CD4-positive, CD25-positive, alpha-beta regulatory T cell (primary cell): Measurements from ENCODE around the gene EPAS1. TPM values are rescaled to one million over a fixed set of nuclear protein-coding genes. Genes with fewer than 3 reads are reported as not detected.
A peak's percentile ranks its signal among the peaks of the same experiment; 100 is the strongest.

ENCODE experiments used
- ATAC-seq, 2 donors: fragments of 150-1000 bp; cut with Tn5 transposase; one replicate each; pipeline ENCODE4 v1.10.0; 2021; ENCODE audit warnings: low read depth in 2 of 2, moderate number of reproducible peaks in 2 of 2, moderate library complexity in 1 of 2
- DNase-seq, 3 donors: peaks; one replicate each; pipeline versions ENCODE4 v3.0.0 to v3.0.0-alpha.2; 2012 to 2022; ENCODE audit warnings: mixed read lengths in 1 of 3
- H3K27ac ChIP-seq: one replicate; pipeline ENCODE4 v1.7.0; 2013; ENCODE audit warnings: mild to moderate bottlenecking, low read length; ENCODE audit not compliant: insufficient read depth, poor library complexity, severe bottlenecking
- H3K27me3 ChIP-seq: one replicate; pipeline ENCODE4 v1.7.0; 2013; ENCODE audit warnings: low read length; ENCODE audit not compliant: control insufficient read depth, insufficient read depth
- H3K36me3 ChIP-seq: one replicate; pipeline ENCODE4 v1.7.0; 2013; ENCODE audit warnings: mild to moderate bottlenecking, low read length, moderate library complexity; ENCODE audit not compliant: control insufficient read depth, insufficient read depth
- H3K4me1 ChIP-seq: 2 replicates; pipeline ENCODE4 v1.7.0; 2013; ENCODE audit warnings: mild to moderate bottlenecking, low read length; ENCODE audit not compliant: insufficient read depth, control insufficient read depth, poor library complexity, severe bottlenecking
- H3K4me3 ChIP-seq: one replicate; pipeline ENCODE4 v1.7.0; 2013; ENCODE audit warnings: low read depth, mild to moderate bottlenecking, low read length, moderate library complexity
- H3K9me3 ChIP-seq, 2 experiments: 1 replicate in 1 of 2; 2 replicates in 1 of 2; pipeline ENCODE4 v1.7.0; 2013; ENCODE audit warnings: low read length in 2 of 2, mild to moderate bottlenecking in 1 of 2, moderate library complexity in 1 of 2; ENCODE audit not compliant: control insufficient read depth in 2 of 2
- H3K27ac Mint-ChIP-seq, 3 donors: one replicate each; pipeline ENCODE4 v1.8.0; 2020 to 2022; ENCODE audit warnings: mild to moderate bottlenecking in 3 of 3, mixed read lengths in 3 of 3, moderate library complexity in 2 of 3
- H3K27me3 Mint-ChIP-seq: one replicate; pipeline ENCODE4 v1.8.0; 2022; ENCODE audit warnings: mild to moderate bottlenecking, mixed read lengths
- H3K36me3 Mint-ChIP-seq: one replicate; pipeline ENCODE4 v1.8.0; 2020; ENCODE audit warnings: mixed read lengths
- H3K4me1 Mint-ChIP-seq, 4 donors: one replicate each; pipeline ENCODE4 v1.8.0; 2020 to 2022; ENCODE audit warnings: mixed read lengths in 4 of 4, mild to moderate bottlenecking in 1 of 4
- H3K4me3 Mint-ChIP-seq, 4 donors: one replicate each; pipeline ENCODE4 v1.8.0; 2020 to 2022; ENCODE audit warnings: mild to moderate bottlenecking in 4 of 4, mixed read lengths in 4 of 4, moderate library complexity in 3 of 4
- H3K9me3 Mint-ChIP-seq, 7 donors: one replicate each; pipeline ENCODE4 v1.8.0; 2020 to 2022; ENCODE audit warnings: mixed read lengths in 7 of 7, mild to moderate bottlenecking in 3 of 7, moderate library complexity in 2 of 7
- polyA plus RNA-seq, 4 donors: library from polyadenylated mRNA; unstranded; fragments of 300-500 nt; fragmentation: Illumina TruSeq; gene quantifications; one replicate each; pipeline ENCODE4 v1.2.3, GENCODE V29; 2021
- total RNA-seq: library from RNA; stranded (reverse); gene quantifications from one replicate; pipeline ENCODE4 v1.2.3, GENCODE V29; 2022

Gene EPAS1
- total and polyA plus RNA-seq, 5 donors from 2014 or later, result 0.22 to 4.4 (median 0.31) TPM; not detected in 2

DNA sequence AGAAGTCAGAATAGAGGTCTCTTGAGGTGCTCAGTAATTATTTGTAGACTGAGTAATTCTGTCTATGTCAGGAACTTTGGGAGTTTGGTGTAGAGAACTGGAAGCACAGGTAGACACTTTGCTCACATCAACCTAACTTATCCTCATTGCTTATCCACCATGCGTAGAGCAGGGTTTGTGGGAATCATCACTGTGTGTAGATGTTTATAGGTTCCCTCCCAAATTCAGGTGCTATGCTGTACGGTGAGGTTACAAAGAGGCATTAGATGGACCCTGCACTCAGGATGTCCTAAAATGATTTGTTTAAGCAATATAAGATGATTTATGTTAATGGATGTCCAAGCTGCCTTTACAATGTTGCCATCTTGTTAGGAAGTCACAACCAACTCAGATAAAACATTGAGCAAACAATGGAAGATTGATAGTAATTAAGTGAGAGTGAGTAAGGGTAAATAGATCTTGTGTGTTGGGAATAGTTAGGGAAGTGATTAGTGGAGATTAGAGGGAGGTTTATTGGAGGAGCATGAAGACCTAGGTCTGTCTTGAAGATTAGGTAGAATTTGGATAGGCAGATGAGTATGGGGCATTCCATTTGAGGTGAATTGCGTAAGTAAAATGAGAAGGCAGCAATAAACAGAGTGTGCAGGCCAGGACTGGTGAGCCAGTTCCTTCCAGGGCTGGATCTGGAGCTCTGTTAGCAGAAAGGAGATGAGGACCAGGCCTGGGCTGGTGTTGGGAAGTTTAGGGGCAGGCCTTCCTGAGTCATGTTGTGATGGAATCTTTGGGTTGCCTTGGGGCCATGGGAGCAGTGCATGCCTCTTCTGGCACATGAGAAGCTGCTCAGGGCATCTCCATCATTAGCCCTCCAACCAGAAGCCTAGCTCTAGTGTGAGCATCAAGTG, 12.1 kb downstream of the EPAS1 start:
- Histone ChIP-seq H3K4me1 (peaks cover 12% of the 10 kb centered on the region), H3K36me3 (no peaks in the 10 kb centered on the region), H3K4me3 (no peak overlapping the region), H3K27ac (no peak overlapping the region), H3K27me3 (peaks cover 5% of the 10 kb centered on the region), H3K9me3 (no peaks in the 10 kb centered on the region)
- Mint-ChIP-seq H3K36me3 (no peaks in the 10 kb centered on the region), H3K9me3 (peaks cover 0 to 2% (median 0%) of the 10 kb centered on the region in 7 donors), H3K27ac (no peak overlapping the region), H3K4me3 (no peak overlapping the region), H3K4me1 (peaks cover 0 to 15% (median 8%) of the 10 kb centered on the region in 4 donors), H3K27me3 (peaks cover 11% of the 10 kb centered on the region)
- DNase-seq, result no peak
- no peak for ATAC-seq

DNA sequence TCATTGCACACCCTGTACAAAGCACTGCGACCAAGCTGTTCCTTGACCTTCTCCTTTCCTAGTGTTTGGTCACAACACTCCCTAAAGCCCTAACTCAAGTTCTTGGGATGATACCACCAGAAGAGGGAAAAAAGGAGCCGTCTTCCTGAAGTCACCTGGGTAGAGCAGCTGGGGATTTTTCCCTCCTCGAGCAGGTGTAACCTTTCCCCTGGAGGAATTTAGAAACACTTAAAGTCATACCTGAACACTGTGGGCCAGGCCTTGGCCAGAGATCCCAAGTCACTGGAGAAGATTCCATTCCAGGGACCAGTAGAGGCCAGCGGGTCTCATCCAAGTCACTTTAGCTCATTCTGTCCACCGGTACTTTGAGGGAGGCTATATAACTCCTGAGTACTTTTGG, 13.2 kb downstream of the EPAS1 start:
- H3K36me3 ChIP-seq, result no peaks in the 10 kb centered on the region
- peaks cover under 1% of the 10 kb centered on the region for H3K4me1 ChIP-seq
- H3K27ac Mint-ChIP-seq, result no peak overlapping the region
- H3K27ac ChIP-seq, result no peak overlapping the region
- no peaks in the 10 kb centered on the region for H3K36me3 Mint-ChIP-seq
- no peak overlapping the region for H3K4me3 ChIP-seq
- H3K4me1 Mint-ChIP-seq, result peaks cover 0 to 7% (median 0%) of the 10 kb centered on the region in 4 donors
- ATAC-seq (no peak), DNase-seq (no peak)
- H3K4me3 Mint-ChIP-seq, result no peak overlapping the region
- peaks cover 0 to 2% (median 0%) of the 10 kb centered on the region in 7 donors for H3K9me3 Mint-ChIP-seq
- peaks cover 8% of the 10 kb centered on the region for H3K27me3 Mint-ChIP-seq
- no peaks in the 10 kb centered on the region for H3K9me3 ChIP-seq
- no peaks in the 10 kb centered on the region for H3K27me3 ChIP-seq

DNA sequence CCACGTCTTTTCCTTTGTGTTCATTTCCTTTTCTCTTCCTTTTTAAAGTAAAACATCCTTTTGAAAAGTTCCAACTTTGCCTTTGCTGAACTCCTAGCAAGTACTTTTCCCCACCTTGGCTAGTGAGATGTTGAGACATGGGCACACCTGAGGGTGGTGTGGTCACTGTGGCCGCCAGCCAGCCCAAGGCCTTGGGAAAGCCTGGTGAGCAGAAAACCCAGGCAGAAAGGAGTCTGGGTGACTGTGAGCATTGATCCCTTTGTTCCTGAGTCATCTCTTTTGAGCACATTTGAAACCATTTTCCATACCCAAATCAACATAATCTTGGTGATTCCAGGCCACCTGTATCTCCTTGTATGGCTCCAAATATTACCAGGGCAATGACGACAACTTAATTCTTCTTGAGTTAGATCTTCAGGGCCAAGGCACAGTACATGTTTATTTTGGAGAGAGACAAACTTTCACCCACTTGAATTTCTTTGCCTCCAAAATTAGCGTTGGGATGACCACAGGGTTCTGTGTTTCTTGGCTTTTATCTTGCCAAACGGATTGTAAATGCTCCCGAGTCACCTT, 14.5 kb downstream of the EPAS1 start:
- no peak overlapping the region for H3K27ac ChIP-seq
- no peaks in the 10 kb centered on the region for H3K4me1 ChIP-seq
- Mint-ChIP-seq H3K36me3 (no peaks in the 10 kb centered on the region), H3K27ac (no peak overlapping the region), H3K4me1 (peaks cover 0 to 3% (median 0%) of the 10 kb centered on the region in 4 donors), H3K4me3 (no peak overlapping the region), H3K27me3 (peaks cover 12% of the 10 kb centered on the region), H3K9me3 (peaks cover 0 to 2% (median 0%) of the 10 kb centered on the region in 7 donors)
- no peaks in the 10 kb centered on the region for H3K9me3 ChIP-seq
- H3K36me3 ChIP-seq, result no peaks in the 10 kb centered on the region
- ATAC-seq, result no peak
- no peaks in the 10 kb centered on the region for H3K27me3 ChIP-seq
- no peak for DNase-seq
- no peak overlapping the region for H3K4me3 ChIP-seq

DNA sequence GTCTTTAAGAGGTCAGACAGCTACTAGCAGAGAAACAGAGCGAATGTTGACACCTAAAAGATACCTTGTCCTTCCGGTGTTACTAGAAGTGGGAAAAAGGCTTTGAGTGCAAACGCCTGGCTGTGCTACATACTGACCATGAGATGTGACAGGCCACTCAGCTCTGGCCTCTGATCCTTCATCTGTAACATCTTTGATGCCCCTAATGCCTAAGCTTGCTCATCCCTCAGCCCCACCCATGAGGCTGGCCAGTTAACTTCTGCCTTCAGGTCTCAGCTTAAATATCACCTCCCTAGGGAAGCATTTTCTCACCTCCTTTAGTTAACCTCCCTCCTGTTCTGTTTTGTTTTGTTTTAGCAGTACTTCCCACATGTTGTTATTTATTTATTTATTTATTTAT, 15.9 kb downstream of the EPAS1 start:
- Mint-ChIP-seq H3K27me3 (peaks cover 6% of the 10 kb centered on the region), H3K9me3 (peaks cover 0 to 2% (median 0%) of the 10 kb centered on the region in 7 donors), H3K4me3 (no peak overlapping the region), H3K4me1 (peaks cover 0 to 5% (median 2%) of the 10 kb centered on the region in 4 donors), H3K27ac (peak overlapping the region in 1 of 3 donors; percentile 28), H3K36me3 (no peaks in the 10 kb centered on the region)
- H3K36me3 ChIP-seq, result no peaks in the 10 kb centered on the region
- ATAC-seq (no peak), DNase-seq (no peak)
- no peaks in the 10 kb centered on the region for H3K4me1 ChIP-seq
- H3K27ac ChIP-seq, result no peak overlapping the region
- H3K4me3 ChIP-seq, result no peak overlapping the region
- no peaks in the 10 kb centered on the region for H3K9me3 ChIP-seq
- H3K27me3 ChIP-seq, result no peaks in the 10 kb centered on the region

DNA sequence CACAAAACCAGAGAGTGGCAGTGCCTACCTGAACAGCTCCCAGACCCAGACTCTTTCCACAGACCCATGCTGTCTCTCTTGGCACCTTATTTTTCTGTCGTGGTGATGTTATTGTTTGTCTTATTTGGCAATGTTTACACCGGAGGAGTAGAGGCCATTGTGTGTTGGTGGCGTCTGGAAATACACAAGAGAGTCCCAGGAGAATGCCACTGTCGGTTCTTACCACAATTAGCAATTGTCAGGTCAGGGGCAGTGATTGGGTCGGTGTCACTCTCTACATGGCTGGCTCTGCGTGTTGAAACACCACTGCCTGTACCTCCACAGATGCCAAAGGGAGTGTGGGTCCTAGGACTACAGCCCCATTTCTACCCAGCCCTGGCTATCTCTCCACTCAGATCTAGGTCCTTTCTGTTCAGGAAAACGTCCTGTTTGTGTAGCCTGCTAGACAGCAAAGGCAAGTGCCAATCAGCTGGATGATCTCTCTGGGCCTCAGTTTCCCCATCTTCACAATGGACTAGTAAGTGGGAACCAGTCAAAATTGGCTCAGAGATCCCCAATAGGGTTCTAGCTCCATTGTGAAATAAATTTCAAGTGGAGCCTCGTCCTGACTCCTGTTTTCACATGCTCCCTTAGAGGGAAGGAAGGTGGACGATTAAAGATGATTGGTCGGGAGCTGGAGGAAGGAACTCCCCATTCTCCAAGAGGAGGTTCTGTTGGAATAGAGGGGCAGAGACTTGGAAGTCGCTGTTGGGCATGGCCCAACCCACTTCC, 17.0 kb downstream of the EPAS1 start:
- no peaks in the 10 kb centered on the region for H3K9me3 ChIP-seq
- Mint-ChIP-seq H3K27me3 (peaks cover 4% of the 10 kb centered on the region), H3K36me3 (no peaks in the 10 kb centered on the region), H3K4me1 (peaks cover 0 to 5% (median 2%) of the 10 kb centered on the region in 4 donors), H3K9me3 (peaks cover 0 to 2% (median 0%) of the 10 kb centered on the region in 7 donors), H3K27ac (peak overlapping the region in 1 of 3 donors; percentile 54), H3K4me3 (no peak overlapping the region)
- no peak overlapping the region for H3K4me3 ChIP-seq
- DNase-seq, result no peak
- H3K4me1 ChIP-seq, result no peaks in the 10 kb centered on the region
- no peak overlapping the region for H3K27ac ChIP-seq
- no peaks in the 10 kb centered on the region for H3K36me3 ChIP-seq
- ATAC-seq, result no peak
- no peaks in the 10 kb centered on the region for H3K27me3 ChIP-seq

DNA sequence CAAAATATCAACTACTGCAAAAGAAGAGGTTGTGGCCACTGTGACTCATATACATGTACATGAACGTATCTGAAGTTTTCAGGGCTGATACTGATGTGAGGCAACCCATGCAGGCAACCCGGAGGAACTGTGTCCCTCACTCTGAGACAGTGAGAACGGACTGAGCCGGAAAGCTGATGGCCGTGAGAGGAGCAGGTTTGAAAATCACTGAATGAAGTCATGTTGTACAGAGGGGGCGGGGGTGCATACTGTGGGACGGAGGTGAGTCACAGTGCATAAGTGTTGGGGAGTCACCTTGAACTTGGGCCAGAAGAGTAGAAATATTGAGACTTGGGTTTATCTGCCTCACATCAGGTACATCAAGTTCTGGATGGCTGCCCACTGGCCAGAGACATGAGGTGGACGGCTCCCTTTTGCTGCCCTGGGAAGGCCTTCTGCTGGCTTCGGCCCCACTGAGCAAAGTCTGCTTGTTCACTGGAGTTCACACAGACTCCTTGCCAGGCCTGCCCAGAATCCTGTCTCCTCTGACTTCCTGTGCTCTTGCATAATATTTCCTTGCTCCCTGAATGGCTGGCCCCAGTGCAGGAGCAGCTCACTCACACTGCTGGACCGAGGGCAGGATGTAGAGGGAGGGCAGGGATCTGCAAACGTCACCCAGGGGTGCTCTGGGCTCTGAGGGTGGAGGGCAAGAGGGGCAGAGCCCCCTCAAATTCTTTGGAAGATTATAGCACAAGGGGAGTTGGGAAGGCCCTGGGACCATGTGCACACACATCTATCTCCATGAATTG, 18.1 kb downstream of the EPAS1 start:
- peaks cover 0 to 5% (median 2%) of the 10 kb centered on the region in 4 donors for H3K4me1 Mint-ChIP-seq
- no peak for ATAC-seq
- no peaks in the 10 kb centered on the region for H3K4me1 ChIP-seq
- H3K4me3 Mint-ChIP-seq, result no peak overlapping the region
- H3K9me3 Mint-ChIP-seq, result no peaks in the 10 kb centered on the region
- no peaks in the 10 kb centered on the region for H3K27me3 ChIP-seq
- H3K36me3 Mint-ChIP-seq, result no peaks in the 10 kb centered on the region
- H3K4me3 ChIP-seq, result no peak overlapping the region
- no peak overlapping the region for H3K27ac ChIP-seq
- H3K27ac Mint-ChIP-seq, result peak overlapping the region in 1 of 3 donors; percentile 63
- peaks cover 4% of the 10 kb centered on the region for H3K27me3 Mint-ChIP-seq
- H3K36me3 ChIP-seq, result no peaks in the 10 kb centered on the region
- no peak for DNase-seq
- H3K9me3 ChIP-seq, result no peaks in the 10 kb centered on the region

DNA sequence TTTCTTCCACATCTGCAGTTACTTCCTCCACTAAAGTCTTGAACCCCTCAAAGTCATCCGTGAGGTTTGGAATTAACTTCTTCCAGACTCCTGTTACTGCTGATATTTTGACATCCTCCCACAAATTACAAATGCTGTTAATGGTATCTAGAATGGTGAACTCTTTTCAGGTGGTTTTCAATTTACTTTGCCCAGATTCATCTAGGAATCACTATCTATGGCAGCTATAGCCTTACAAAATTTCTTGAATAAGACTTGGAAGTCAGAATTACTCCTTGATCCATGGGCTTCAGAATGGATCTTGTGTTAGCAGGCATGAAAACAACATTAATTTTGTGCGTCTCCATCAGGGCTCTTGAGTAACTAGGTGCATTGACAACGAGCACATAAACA, 19.9 kb downstream of the EPAS1 start:
- DNase-seq, result no peak
- Mint-ChIP-seq H3K4me3 (no peak overlapping the region), H3K9me3 (no peaks in the 10 kb centered on the region), H3K36me3 (no peaks in the 10 kb centered on the region), H3K27ac (no peak overlapping the region), H3K27me3 (peaks cover 6% of the 10 kb centered on the region), H3K4me1 (peaks cover 0 to 5% (median 2%) of the 10 kb centered on the region in 4 donors)
- Histone ChIP-seq H3K4me1 (no peaks in the 10 kb centered on the region), H3K36me3 (no peaks in the 10 kb centered on the region), H3K27ac (no peak overlapping the region), H3K9me3 (no peaks in the 10 kb centered on the region), H3K27me3 (peaks cover 2% of the 10 kb centered on the region), H3K4me3 (no peak overlapping the region)
- ATAC-seq, result no peak
